HG03039 (cell line): ENCODE data around the gene EVA1A.

Experiments used
- ATAC-seq: cut with Tn5 transposase; IDR thresholded peaks from one replicate; pipeline ENCODE4 v1.9.1; 2021; ENCODE audit warnings: mild to moderate bottlenecking, moderate library complexity; ENCODE audit not compliant: unreplicated experiment

EVA1A gene

DNA sequence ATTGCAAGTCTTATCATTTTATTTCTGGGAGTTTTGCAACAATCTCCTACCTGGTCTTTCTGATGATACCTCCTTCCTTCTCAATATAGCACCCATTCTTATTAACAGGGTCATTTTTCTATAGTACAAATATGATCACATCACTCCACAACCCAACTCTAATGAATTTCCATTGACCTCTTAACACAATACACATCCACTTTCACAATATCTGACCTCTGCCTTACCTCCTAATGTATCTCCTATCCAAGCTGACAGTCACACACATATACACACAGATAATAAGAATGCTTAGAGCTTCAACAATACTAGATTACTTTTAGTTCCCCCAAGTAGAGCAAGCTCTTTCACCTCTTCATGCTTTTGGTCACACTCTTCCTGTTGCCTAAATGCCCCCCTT is 40.9 kb downstream of the EVA1A start:
- no peak for ATAC-seq

DNA sequence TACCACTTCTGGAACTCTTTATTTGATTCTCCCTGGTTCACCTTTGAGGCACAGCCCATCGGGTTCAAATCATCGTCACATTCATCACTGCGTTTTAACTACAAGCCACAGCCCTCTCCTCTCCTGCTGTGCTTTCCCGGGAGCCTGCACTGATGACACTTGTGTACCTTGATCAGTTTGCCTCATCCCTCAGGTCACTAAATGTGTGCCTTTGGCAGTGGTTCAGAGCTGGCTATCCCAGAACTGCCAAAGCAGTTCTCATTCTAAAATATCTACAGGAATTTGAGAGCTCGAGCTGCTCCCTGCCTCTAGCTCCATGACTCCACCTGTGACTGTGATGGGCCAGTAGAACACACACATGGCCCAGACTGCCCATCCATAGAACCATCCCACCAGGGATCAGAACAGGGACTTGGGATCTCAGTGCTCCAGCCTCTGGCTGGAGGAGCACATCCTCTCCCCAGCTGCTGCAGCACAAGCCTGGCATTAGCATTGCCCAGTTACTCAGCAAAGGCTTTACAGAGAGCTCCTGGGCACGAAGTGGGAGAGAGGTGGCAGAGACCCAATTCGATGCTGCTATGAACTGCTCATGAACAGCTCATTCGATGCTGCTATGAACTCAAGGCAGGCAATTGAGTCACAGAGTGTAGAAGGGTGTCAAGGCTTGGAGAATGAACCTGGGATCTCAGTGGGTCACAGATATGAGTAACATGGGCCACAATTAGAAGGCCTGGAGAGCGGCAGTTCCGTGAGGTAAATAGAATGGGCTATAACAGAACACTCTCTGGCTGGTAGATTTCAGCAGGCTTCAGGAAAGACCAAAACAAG is 41.9 kb downstream of the EVA1A start:
- ATAC-seq: no peak

DNA sequence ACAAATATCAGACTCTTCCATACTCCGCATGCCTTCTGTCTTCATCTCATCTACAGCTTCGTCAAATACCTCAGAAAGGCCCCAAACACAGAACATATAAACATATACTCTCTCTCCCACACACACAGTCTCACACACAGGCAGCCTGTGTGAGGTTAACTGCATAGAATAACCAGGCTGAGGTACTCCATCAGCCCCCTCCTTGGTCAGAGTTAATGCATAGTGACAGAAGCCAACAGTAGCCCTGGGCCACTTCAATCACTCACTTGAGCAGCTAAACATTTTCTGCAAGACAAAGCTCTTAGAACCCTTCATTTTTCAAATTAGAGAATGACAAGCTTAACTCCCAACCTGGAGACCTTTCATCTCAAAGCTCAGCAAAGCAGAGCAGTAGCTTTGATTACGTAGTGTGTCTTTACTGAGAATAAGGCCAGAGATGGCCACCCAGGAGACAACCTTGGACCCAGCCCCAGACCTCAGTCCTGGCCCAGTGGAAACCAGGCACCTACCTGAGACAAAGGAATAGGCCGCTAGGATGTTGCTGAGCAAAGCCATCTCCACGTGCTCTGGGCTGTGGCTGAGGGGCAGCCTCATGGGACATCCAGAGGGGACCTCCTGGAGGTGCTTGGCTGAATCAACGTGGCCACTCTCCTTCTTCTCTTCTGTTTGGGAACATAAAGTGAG is 43.0 kb downstream of the EVA1A start:
- no peak for ATAC-seq

DNA sequence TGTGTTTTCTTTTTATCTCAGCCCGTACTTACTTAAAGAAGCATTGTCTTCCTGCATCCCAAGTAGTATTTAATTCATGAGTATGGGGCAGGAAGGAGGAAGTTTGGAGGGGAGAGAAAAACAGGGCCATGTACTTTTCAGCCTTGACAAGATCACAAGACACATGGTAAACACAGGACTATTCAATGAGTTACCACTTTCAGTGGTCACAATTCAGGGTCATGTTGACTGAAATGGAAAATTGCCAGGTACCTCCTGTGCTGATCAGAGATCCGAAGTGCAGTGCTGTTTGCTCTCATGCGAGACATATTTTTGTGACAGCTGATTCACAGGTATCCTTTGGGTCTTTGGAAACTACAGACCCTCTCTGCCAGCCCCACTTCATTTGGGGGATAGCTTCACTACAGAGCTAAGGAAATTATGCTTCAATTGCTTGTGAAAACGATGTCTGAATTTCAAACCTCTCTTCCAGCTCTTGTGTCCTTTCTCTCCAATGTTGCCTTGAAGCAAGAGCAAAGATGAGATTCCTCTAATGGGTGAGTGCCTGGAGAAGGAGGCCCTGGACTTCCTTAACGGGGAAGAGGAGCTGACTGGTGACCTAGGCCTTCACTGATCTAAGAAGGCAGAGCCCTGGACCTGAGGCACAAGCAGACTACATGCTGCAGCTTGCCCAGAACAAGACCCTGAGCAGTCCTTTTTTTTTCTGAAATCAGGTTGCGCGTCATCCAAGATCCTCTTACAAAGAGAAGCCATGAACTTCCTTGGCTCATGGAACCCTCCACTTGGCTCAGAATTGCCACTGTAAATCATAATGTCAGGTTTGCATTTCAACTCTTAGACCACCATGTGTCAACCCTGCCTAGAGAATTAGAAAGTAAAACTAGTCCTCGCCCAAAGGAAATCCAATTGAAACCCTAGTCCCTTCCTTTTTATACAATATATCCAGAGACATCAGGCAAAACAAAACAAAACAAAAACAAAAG is 44.1 kb downstream of the EVA1A start:
- ATAC-seq: no peak

DNA sequence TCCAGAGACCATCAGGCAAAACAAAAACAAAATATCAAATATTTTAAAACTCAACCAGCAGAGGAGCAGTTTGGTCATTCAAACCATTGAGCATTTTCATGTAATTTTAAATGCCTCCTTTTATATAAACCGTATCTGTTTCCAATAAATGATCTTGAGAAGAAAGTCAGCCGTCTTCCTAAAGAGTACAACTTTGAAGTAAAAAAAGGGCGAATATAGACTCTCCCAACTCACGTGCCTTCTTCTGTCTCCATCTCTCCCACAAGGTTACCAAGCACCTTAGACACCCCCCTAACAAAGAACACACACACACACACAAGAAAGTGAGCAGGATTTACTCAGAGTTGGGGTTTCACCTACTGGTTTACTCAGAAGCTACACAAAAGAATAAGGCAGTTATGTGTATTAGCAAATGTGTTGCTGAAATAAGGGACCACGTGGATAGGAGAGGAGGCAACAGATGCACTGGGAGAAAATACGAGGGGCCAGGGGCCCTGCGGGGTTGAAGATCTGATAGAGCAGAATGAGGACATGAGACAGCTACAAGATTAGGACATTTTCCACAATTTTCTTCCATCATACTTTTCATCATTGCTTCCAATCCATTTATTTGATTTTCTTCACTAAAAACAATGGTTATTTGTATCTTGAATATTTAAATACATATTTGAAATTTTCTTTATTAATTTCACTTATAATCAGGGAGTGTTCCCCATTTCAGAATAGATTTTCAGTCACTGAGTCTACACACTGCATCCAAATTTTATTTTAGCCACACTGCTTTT is 45.0 kb downstream of the EVA1A start:
- ATAC-seq: no peak

DNA sequence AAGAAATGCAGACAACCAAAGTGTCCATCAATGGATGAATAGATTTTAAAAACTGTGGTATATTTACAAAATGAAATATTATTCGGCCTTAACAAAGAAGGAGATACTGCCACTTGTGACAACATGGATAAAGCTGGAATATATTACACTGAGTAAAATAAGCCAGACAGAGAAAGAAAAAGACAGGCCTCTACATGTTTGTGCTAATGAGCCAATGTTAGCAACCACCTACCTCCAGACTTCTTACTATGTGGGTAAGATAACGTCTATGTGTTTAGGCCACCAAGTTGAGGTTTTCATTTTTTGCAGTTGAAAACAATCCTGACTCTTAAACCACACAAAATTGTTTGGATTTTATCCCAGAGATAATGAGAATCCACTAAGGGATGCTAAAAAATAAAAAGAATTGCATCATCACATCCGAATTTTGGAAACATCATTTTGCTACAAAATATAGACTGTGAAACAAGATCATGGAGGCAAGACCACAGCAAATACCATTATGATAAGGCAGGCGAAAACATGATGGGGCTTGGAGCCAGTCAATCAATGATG is 47.0 kb downstream of the EVA1A start:
- ATAC-seq: no peak

DNA sequence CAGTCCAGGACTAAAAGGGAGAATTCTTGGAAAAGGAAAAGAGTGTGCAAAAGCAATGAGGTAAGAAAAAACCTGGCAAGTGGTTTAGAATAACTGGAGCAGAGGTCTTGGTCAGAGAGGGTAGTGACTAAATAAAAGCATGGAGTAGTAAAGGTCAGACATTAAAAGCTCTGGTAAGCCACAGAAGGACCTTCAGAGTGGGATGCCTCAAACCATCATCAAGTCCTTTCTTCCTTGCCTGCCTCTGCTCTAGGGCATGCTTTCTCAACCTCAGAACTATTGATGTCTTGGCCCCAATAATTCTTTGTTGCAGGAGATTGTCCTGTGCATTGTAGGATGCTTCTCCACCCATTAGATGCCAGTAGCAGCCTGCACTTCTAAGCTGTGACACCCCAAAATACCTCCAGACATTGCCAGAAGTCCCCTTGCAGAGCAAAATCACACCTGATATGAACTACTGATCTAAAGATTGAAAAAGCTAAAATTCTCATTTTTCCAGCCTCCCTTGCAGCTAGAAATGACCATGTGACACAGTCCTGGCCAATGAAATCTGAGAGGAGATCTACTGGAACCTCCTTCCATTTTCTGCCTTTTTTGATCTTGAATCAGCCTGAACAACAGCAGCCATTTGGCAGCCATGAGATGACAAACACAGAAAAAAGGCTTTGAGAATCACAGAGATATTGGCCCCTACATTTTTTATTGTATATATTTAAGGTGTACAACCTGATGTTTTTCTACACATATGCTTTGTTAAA is 48.1 kb downstream of the EVA1A start:
- ATAC-seq: no peak

DNA sequence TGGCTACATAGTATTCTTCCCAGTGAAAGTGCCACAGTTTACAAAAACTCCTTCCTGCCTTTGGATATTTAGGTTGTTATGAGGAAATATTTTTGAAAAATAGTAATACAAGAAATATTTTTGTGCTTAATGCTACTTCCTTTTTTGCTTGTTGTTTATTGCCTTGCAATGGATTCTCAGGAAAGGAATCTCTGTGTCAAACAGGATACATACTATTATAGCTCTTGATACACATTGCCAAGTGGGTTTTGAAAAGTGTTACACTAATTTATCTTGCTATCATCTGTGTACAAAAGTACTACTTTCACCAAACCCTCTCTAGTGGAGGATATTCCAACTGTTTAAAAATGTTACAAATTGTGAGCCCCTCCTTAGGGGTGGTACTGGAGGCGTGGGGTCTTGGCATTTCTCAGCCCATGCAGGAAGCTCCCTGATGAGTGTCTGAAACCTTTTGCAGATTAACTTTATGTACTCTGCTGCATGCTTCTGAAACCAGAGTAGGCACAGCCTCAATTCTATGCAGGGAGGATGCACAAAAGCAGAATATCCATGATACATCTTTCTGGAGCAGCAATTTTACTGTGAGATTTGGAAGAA is 54.5 kb downstream of the EVA1A start:
- ATAC-seq: no peak

DNA sequence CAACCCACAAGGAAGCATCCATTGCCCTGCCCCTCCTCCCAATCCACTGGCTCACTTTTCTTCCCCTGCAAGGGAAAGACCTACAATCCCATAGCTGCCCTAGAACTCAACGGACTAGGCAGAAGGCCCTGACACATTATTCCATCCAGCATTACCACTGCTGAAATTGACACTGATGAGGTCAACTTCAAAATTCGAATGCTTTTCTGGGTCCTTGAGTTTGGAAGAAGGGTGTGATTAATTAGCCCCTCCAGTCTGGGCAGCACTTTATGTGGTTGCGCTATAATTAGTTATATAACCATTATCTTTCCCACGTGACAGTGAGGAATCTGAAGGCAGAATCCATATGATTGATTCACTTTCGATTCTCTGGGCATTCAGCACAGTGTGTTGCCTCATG is 55.7 kb downstream of the EVA1A start:
- ATAC-seq: no peak

DNA sequence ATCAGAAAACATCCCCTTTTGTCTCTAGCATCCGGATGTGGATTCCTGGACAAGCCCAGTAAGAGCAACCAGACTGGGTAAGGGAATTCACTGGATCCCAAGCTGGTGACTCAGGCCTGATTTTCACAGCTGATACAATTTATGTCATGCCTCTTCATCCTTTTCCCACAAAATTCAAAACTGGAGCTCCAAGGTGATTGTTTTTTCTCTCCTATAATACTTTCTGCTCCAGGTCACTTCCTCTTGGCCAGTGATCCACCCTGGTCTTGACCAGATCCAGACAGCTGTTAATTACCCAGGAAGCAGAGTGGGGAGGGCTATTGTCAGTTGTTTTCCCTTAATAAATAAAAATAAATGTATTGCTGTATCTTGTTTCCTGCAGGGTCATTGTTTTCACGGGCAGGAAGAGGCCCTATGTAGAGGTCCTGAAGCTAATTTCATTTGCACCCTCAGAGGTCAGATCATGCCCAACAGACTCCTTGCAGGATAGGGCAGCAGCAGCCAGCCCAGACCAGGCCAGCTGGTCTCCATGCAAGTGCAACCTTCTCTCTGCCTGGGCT is 57.6 kb downstream of the EVA1A start:
- ATAC-seq: no peak

DNA sequence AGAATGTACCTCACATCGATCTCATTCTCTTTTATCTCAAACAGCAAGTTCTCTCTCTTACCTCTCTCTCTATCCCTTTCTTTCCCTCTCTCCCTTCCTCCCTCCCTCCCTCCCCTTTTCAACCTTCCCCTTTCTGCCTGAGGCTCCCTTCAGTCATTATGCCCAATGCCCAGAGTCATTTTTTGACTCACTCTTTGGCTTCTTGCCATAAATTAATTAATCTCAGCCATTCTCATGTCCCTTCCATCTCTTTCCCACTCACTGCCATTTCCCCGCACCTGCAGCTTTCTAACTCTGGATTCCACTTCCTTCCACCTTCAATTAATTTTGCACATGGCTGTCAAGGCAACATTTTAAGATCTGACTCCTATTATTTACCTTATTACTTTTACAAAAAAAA is 60.1 kb downstream of the EVA1A start:
- no peak for ATAC-seq

DNA sequence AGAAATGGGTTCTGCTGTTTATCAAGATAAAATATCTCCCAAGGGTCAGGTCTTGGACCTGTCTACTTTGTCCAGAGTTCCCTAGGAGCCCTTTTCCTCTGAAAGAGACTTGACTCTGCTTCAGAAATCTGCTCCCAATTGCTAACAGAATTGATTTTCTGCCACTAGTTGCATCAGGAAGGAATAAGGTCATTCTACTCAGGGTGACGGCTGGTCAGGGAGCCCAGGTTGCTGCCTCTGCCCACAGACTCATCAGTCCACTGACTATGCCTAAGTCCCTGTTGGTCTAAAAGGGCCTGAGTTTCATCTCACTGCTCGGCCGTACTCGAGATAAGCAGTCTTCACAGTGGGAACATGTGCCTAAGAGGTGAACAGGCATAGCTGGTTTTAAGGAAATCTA is 61.2 kb downstream of the EVA1A start:
- no peak for ATAC-seq

DNA sequence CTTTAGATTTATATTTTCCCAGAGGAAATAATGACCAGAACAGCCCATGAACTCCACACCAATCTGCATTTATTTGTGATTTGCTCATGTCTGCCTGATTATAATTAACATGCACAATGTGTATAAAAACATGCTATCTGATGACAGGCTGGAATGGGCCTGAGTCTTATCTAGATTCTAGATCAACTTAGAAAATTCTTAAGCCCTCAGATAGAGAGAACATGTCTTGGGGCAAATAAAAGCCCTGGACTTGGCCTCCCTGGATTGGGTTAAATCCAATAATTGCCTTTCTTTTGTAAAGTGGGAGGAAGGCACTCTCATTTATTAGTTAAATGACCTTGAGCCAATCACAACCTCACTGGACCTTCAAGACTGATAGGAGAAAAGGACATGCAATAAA is 61.8 kb downstream of the EVA1A start:
- no peak for ATAC-seq

DNA sequence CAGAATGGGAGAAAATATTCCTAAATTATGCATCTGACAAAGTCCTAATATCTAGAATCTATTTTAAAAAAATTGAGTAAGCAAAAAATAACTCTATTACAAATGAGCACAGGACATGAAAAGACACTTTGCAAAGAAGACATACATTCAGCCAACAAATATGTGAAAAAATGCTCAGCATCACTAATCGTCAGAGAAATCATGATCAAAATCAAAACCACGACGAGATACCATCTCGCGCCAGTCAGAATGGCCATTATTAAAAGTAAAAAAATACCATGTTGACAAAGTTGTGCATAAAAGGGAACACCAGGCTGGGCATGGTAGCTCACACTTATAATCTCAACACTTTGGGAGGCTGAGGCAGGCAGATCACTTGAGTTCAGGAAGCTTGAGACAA is 63.5 kb downstream of the EVA1A start:
- ATAC-seq: no peak

DNA sequence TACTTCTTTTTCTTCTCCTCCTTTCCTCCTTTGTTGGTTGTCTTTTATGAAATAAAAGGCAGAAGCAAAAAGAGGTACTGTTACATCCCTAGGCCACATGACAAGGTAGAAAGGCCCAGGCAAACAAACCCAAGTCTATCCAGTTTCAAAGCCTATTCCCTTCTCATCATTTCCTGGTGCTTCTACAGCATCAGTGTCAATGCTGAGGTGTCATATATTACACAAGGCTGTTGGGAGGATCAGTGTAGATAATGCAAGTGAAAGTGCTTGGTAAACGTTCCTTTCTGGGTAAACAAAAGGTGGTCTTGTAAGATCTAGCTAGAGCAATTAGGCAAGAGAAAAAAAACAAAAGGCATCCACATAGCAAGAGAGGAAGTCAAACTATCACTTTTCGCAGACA is 64.9 kb downstream of the EVA1A start:
- ATAC-seq: no peak

DNA sequence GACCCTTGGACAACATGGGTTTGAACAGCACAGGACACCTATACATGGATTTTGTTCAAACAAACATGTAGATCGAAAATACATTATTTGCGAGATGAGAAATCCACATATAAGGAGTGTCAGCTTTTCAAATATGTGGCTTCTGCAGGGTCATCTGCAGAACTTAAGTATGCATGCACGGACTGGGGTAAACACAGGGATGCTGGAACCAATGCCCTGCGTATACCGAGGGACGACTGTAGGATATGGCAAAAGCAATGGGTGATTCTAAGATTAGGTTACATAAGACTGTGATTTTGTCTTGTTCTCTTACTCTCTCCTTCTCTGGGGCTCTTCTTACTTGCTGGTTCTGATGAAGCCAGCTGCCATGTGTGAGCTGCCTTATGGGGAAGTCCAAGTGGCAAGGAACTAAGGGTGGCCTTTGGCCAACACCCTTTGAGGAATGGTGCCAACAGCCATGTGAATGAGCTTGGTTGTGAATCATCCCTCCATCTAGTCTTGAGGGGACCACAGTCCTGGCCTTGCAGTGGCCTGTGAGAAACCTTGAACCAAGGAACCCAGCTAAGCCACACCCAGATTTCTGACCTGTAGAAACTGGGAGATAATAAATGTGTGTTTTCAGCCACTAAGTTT is 66.5 kb downstream of the EVA1A start:
- no peak for ATAC-seq

DNA sequence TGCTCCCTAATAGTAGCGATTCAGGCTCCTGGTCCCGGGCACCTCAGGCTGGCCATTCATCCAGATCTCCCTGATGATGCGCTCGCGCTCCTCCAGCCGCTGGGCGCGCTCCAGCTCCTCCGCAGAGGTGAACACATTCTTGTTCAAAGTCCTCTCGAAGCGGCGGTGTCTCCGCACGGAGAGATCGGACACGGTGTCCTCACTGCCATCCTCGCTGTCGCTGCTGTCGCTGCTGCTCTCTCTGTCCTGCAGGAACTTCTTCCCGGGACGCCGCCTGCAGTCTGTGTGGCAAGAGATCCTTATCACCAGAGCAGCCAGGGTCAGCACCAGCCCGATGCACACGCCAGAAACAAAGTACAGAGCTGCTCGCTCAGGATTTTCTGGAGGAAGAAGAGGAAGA is 67.5 kb downstream of the EVA1A start:
- no peak for ATAC-seq

DNA sequence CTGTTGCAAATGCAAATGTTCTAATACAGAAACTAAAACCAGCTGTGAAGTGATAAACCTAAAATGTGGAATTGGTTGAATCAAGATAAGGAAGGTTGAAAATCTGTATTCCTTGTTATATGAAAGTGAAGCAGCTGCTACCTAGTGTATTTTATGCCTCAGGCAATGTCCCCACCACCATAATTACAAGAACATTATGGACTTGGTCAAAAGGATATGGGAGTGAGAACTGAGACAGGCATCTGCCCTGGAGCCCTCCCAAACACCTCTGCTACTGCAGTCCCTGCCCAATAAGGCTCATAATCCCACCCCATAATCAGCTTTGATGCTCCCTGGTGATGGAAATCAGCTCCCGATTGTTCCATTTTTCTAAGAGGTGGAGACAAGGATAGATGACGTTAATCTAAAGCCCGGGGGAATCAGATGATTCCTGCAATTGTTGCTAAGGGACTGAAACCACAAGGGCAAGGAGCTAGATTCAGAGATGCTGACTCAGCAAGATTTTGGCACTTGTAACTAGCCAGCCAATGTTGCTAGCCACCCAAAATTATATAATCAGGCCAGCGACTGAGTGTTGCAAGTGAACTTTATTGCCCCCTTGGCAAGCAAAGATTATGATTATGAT is 69.5 kb downstream of the EVA1A start:
- no peak for ATAC-seq
